Large intestine (tissue), 3 donors: ENCODE results near the gene PLEKHB1. TPM values are rescaled to one million over a fixed set of nuclear protein-coding genes. Genes with fewer than 3 reads are reported as not detected.
A peak's percentile ranks its signal among the peaks of the same experiment; 100 is the strongest.

Source experiments
- DNase-seq, 2 donors: peaks; one replicate each; pipeline versions ENCODE4 v3.0.0 to v3.0.0-alpha.2; 2013
- H3K27ac ChIP-seq: one replicate; pipeline ENCODE4 v1.5.1; 2013; ENCODE audit warnings: low read length
- H3K27me3 ChIP-seq: 2 replicates; pipeline ENCODE4 v1.6.1; 2013; ENCODE audit warnings: low read length; ENCODE audit not compliant: control insufficient read depth, insufficient read depth
- H3K36me3 ChIP-seq: 2 replicates; pipeline ENCODE4 v1.6.1; 2013; ENCODE audit warnings: low read length; ENCODE audit not compliant: control insufficient read depth, insufficient read depth
- H3K4me1 ChIP-seq: one replicate; pipeline ENCODE4 v1.6.1; 2013; ENCODE audit warnings: low read length; ENCODE audit not compliant: control insufficient read depth, insufficient read depth
- H3K4me3 ChIP-seq: one replicate; pipeline ENCODE4 v1.5.1; 2013; ENCODE audit warnings: low read length
- H3K9me3 ChIP-seq: one replicate; pipeline ENCODE4 v1.6.1; 2013; ENCODE audit warnings: mild to moderate bottlenecking, low read depth, low read length, moderate library complexity; ENCODE audit not compliant: control insufficient read depth
- WGBS: methylation state at CpG from one replicate; pipeline ENCODE4 v1.1.5; 2013; ENCODE audit warnings: low lambda C conversion rate; ENCODE audit not compliant: insufficient coverage; 5-methylcytosine and 5-hydroxymethylcytosine counted together
- polyA plus RNA-seq: library from polyadenylated mRNA; unstranded; fragments of 120-200 nt; gene quantifications from one replicate; pipeline ENCODE4 v1.2.1, GENCODE V29; 2013

Gene PLEKHB1
- polyA plus RNA-seq, 1 donor: 5.5 TPM

DNA sequence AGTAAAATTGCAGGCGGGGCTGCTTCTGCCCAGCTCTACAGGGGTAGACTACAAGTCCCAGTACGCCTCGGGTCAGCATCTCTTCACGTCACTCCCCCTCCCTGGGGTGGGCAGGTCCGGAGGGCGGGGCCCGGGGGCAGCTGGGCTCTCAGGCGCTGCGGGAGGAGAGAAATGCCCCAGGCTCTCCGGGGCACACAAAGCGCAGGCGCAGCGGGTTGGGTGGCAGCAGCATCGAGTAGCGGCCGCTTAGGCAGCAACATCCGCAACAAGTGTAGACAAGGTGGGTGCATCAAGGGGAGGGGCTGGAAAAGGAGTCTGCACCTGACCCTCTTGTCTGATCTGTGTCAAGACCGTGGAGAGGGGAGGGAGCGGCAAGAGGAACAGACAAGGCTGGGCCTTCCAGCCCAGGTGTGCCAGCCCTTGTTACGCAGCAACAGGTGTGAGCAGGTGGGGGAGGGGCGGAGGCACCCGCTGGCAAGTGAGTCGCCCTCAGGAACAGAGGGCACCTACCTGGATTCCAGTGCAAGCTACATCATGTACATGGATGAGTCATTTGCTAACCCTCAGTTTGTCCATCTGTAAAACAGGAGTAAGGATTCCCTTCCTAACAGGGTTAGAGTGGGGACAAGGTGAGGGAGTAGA, 1.2 kb downstream of the PLEKHB1 start:
- Histone ChIP-seq H3K36me3 (no peaks in the 10 kb centered on the region), H3K4me1 (peaks cover 17% of the 10 kb centered on the region), H3K27ac (no peak overlapping the region), H3K4me3 (peak overlapping the region; percentile 16), H3K9me3 (no peaks in the 10 kb centered on the region), H3K27me3 (peaks cover 12% of the 10 kb centered on the region)
- peak; percentile 79 to 88 for DNase-seq
- no CpG with 5 or more reads among the region's 23 CpGs for WGBS

DNA sequence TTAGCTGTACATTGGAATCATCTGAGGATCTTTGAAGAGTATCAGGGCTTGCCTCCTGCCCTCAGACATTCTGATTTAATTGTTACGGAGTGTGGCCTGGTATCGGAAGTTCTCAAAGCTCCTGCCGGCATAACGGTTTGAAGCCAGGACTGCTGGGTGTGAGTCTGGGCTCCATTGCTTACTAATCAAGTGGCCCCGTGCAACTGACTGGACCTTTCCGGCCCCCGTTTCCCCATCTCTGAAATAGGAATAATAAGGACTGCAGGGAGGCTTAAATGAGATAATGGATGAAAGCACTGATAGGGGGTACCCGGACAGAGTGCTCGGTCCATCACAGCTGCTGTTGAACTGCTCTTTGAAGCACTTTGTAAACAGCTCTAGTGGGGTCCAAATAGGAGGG, 1.7 kb downstream of the PLEKHB1 start:
- peaks cover 17% of the 10 kb centered on the region for H3K4me1 ChIP-seq
- H3K9me3 ChIP-seq: no peaks in the 10 kb centered on the region
- no peak for DNase-seq
- H3K36me3 ChIP-seq: no peaks in the 10 kb centered on the region
- no peak overlapping the region for H3K4me3 ChIP-seq
- 74% methylated on average over 3 of the region's 9 CpGs for WGBS
- H3K27ac ChIP-seq: no peak overlapping the region
- peaks cover 12% of the 10 kb centered on the region for H3K27me3 ChIP-seq

DNA sequence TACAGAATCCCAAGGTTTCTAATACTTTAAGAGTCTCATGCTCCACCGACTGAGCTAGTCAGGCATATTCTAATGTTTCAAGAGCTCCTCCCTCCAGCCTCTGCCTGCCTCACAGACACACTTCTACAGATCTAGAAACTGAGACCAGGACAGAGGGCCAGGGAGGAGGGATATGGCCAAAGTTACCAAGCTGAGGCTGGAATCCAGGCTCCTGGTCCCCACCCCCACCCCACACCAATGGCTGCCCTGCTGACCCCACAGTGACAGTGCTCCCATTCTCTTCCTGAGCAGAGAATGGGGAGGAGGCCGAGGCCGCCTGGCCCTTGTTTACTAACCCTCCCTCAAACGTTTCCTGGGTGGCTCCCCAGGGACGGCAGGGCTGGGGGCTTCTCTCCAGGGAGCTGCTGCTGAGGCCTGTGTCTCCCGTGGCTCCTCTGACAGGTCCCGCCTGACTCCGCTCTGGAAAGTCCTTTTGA, 2.2 kb downstream of the PLEKHB1 start:
- Histone ChIP-seq H3K27ac (no peak overlapping the region), H3K36me3 (no peaks in the 10 kb centered on the region), H3K4me1 (peaks cover 17% of the 10 kb centered on the region), H3K9me3 (no peaks in the 10 kb centered on the region), H3K4me3 (no peak overlapping the region), H3K27me3 (peaks cover 12% of the 10 kb centered on the region)
- DNase-seq: no peak
- no CpG with 5 or more reads among the region's 8 CpGs for WGBS

DNA sequence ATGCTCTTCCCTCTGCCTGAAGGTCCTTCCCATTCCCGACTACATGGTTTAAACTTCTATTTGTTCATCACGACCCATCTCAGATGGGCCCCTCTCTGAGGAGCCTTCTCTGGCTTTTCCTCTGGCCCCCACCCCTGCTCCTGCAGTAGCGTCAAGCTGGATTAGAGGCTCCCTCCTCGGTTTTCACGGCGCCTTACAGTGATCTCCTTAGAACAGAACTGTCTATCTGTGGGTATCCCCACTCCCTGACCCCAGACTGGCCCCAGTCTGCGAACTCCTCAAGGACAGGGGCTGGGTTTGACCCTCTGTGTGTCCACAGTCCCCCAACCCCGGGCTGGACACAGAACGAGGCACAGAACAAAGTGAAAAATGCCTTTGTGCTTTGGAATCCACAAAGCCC, 2.8 kb downstream of the PLEKHB1 start:
- no peaks in the 10 kb centered on the region for H3K9me3 ChIP-seq
- peaks cover 17% of the 10 kb centered on the region for H3K4me1 ChIP-seq
- no peaks in the 10 kb centered on the region for H3K36me3 ChIP-seq
- no peak for DNase-seq
- peaks cover 12% of the 10 kb centered on the region for H3K27me3 ChIP-seq
- H3K4me3 ChIP-seq: no peak overlapping the region
- 83% methylated on average over 2 of the region's 9 CpGs for WGBS
- no peak overlapping the region for H3K27ac ChIP-seq

DNA sequence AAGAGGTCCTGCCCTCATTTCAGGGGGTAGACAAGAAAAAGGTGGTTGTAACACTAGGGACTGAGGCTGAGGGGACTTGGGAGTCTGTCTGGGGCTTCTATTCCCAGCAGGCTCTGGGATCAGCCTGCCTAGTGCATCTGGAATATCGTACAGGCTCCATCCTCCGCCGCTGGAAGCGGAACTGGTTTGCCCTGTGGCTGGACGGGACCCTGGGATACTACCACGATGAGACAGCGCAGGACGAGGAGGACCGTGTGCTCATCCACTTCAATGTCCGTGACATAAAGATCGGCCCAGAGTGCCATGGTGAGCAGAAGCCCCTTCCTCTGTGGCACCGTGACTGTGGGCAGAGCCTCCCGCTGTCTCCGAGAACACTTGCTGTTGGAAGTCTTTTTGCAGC, 4.0 kb downstream of the PLEKHB1 start:
- WGBS: no CpG with 5 or more reads among the region's 14 CpGs
- Histone ChIP-seq H3K4me1 (peaks cover 14% of the 10 kb centered on the region), H3K4me3 (no peak overlapping the region), H3K27ac (no peak overlapping the region), H3K9me3 (no peaks in the 10 kb centered on the region), H3K36me3 (no peaks in the 10 kb centered on the region), H3K27me3 (peaks cover 11% of the 10 kb centered on the region)
- no peak for DNase-seq

DNA sequence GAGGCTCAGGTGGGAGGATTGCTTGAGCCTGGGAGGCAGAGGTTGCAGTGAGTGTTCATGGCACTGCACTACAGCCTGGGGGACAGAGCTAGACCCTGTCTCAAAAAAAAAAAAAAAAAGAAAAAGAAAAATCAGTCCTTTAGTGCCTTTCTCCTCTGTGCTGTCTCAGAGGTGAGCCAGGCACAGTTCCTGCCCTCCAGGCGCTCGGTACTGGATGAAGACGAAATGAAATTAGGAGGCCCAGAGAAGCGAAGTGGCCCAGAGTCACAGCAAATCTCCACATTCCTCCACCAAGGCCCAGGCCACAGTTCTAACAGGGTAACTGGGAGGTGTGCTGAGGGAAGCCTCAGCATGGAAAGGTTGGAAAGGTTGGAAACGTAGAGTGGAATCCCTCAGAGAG, 4.9 kb downstream of the PLEKHB1 start:
- no peak overlapping the region for H3K4me3 ChIP-seq
- peaks cover 3% of the 10 kb centered on the region for H3K27me3 ChIP-seq
- H3K36me3 ChIP-seq: no peaks in the 10 kb centered on the region
- peaks cover 9% of the 10 kb centered on the region for H3K4me1 ChIP-seq
- DNase-seq: no peak
- no peak overlapping the region for H3K27ac ChIP-seq
- no peaks in the 10 kb centered on the region for H3K9me3 ChIP-seq
- WGBS: no CpG with 5 or more reads among the region's 5 CpGs

DNA sequence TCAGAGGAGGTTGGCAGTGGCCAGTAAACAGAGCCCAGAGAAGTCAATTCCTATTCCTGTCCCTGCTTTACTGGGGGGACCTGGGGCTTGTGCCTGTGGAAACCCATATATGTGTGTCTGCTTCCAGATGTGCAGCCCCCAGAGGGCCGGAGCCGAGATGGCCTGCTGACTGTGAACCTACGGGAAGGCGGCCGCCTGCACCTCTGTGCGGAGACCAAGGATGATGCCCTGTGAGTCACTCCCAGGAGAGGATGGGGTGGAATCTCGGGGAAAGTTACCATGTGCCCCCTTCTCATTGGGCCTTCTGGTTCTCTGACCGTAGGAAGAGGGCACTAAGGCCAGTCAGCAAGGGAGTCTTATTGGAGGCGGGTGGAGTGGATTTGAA, 5.3 kb downstream of the PLEKHB1 start:
- no CpG with 5 or more reads among the region's 9 CpGs for WGBS
- Histone ChIP-seq H3K9me3 (no peaks in the 10 kb centered on the region), H3K36me3 (no peaks in the 10 kb centered on the region), H3K4me1 (peaks cover 9% of the 10 kb centered on the region), H3K4me3 (no peak overlapping the region), H3K27me3 (no peaks in the 10 kb centered on the region), H3K27ac (no peak overlapping the region)
- DNase-seq: no peak

DNA sequence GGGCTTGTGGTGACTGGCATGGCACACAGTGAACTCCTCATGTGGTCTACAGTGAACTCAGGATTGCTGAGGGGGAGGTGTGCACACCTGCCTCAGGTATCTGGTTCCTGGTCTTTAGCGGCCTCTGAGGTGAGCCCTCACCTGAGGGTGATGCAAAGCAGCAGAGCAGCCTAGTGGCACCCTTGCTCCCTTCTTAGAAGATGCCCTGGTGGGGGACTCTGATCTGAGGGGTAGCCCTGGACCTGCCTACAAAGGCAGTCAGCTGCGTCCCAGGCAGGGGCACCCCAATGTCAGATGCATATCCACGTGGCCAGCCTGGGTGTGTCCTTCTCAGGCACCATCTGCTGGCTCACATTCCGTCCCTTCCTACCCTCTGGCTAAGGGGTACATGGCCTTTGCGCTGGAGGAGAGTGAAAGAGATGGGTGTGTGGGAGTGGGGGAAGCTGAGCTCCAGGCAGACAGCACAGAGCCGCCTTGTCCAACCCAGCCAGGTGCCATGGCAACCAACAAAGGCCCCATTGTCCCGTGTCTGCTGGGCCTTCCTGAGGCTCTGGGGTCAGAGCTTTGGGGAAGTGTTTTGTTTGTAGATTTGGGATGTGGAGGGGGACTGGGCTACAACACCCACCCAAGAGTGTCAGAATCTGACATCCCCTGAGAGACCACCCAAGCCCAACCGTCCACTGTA, 5.8 kb downstream of the PLEKHB1 start:
- H3K27me3 ChIP-seq: no peaks in the 10 kb centered on the region
- no peak overlapping the region for H3K4me3 ChIP-seq
- peak; percentile 48 to 65 for DNase-seq
- H3K27ac ChIP-seq: no peak overlapping the region
- H3K9me3 ChIP-seq: no peaks in the 10 kb centered on the region
- WGBS: no CpG with 5 or more reads among the region's 8 CpGs
- H3K4me1 ChIP-seq: peaks cover 9% of the 10 kb centered on the region
- no peaks in the 10 kb centered on the region for H3K36me3 ChIP-seq

DNA sequence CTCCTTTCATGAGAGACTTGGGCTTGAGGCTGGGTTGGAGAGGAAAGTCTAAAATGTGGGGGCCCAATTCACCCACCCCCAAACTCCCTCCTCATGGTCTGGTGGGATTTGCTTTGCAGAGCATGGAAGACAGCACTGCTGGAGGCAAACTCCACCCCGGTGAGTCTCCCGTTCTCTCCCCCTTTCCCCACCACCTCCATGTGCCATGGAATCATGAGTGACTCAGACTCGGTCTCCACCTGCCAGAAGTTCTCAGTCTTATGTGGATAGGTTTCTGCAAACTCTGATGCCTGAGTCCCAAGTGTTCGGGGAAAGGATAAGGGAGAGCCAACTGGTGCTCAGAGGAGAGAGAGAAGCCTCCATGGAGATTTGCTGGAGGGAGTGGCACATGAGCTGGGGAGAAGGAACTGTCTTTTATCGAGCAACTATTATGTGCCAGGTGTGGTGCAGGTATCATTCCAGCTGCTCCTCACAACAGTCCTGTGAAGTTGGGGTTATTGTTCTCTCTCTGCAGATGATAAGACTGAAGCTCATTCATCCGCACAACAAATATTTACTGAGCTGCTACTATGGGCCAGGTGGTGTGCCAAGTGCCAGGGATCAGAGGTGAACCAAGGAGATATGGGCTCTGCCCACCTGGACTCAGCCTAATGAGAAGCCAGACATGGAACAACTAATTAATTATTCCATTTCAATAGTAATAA, 6.6 kb downstream of the PLEKHB1 start:
- H3K27ac ChIP-seq: no peak overlapping the region
- no peaks in the 10 kb centered on the region for H3K9me3 ChIP-seq
- no CpG with 5 or more reads among the region's 6 CpGs for WGBS

DNA sequence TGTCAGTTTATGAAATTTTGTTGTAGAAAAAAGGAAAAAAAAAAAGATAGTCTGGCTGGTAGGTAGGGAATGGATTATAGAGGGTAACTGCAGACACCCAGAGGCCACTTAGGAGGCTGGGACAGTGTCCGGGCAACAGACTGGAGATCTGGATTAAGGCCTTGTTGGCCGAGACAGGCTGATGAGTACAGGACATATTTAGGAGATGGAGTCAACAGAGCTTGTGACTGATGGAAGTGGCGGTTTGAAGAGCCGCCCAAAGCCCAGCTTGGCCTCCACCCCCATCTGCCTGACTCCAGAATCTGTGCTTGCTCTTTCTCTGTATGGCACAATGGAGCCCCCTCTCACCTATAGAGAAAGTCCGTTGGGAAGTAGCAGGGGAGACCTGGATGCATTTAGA, 7.6 kb downstream of the PLEKHB1 start:
- Histone ChIP-seq H3K4me3 (no peak overlapping the region), H3K36me3 (no peaks in the 10 kb centered on the region), H3K9me3 (no peaks in the 10 kb centered on the region), H3K4me1 (peaks cover 7% of the 10 kb centered on the region), H3K27ac (no peak overlapping the region), H3K27me3 (no peaks in the 10 kb centered on the region)
- DNase-seq: no peak
- WGBS: no CpG with 5 or more reads among the region's 5 CpGs

More for the DNA sequence above, 6.6 kb downstream of the PLEKHB1 start:
- no peaks in the 10 kb centered on the region for H3K27me3 ChIP-seq
- no peaks in the 10 kb centered on the region for H3K36me3 ChIP-seq
- DNase-seq: no peak
- H3K4me1 ChIP-seq: peaks cover 7% of the 10 kb centered on the region
- no peak overlapping the region for H3K4me3 ChIP-seq
